ENCODE results near the gene MED16. TPM values are rescaled to one million over a fixed set of nuclear protein-coding genes. Genes with fewer than 3 reads are reported as not detected.

Gene MED16
- total and polyA plus RNA-seq, 8 donors = 23.0 to 147 (median 35.5) TPM

DNA sequence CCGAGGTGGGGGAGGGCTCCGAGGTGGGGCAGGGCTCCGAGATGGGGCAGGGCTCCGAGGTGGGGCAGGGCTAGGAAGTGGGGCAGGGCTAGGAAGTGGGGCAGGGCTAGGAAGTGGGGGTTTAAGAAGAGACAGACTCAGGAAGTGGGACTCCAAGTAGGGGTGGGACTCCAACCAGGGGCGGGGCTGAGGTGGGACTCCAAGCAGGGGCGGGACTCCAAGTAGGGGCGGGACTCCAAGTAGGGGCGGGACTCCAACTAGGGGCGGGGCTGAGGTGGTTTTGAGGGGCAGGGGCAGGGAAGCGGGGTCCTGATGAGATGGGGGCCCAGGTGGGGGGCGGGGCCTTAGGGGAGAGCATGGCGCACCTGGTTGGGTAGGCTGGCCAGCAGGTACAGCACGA is 19.9 kb downstream of the MED16 start:
- peaks cover 0 to 29% (median 4%) of the 10 kb centered on the region in 3 donors for H3K36me3 ChIP-seq
- H3K27me3 ChIP-seq = no peaks in the 10 kb centered on the region
- no peak for DNase-seq
- intact Hi-C loops (cut with DNase I) = no loop called here
- H3K27ac ChIP-seq = no peak overlapping the region
- no peaks in the 10 kb centered on the region for H3K4me1 ChIP-seq
- no peak for FAIRE-seq
- no peak overlapping the region for H3K4me3 ChIP-seq
- TF ChIP-seq, protein P1, sequence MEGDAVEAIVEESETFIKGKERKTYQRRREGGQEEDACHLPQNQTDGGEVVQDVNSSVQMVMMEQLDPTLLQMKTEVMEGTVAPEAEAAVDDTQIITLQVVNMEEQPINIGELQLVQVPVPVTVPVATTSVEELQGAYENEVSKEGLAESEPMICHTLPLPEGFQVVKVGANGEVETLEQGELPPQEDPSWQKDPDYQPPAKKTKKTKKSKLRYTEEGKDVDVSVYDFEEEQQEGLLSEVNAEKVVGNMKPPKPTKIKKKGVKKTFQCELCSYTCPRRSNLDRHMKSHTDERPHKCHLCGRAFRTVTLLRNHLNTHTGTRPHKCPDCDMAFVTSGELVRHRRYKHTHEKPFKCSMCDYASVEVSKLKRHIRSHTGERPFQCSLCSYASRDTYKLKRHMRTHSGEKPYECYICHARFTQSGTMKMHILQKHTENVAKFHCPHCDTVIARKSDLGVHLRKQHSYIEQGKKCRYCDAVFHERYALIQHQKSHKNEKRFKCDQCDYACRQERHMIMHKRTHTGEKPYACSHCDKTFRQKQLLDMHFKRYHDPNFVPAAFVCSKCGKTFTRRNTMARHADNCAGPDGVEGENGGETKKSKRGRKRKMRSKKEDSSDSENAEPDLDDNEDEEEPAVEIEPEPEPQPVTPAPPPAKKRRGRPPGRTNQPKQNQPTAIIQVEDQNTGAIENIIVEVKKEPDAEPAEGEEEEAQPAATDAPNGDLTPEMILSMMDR (IDR thresholded peaks at IDR 0.05) = no peak
- no peaks in the 10 kb centered on the region for H3K9me3 ChIP-seq
- 81 to 100% methylated on average over 4 to 13 of the region's 13 CpGs for WGBS, 2 donors
- ATAC-seq = no peak

DNA sequence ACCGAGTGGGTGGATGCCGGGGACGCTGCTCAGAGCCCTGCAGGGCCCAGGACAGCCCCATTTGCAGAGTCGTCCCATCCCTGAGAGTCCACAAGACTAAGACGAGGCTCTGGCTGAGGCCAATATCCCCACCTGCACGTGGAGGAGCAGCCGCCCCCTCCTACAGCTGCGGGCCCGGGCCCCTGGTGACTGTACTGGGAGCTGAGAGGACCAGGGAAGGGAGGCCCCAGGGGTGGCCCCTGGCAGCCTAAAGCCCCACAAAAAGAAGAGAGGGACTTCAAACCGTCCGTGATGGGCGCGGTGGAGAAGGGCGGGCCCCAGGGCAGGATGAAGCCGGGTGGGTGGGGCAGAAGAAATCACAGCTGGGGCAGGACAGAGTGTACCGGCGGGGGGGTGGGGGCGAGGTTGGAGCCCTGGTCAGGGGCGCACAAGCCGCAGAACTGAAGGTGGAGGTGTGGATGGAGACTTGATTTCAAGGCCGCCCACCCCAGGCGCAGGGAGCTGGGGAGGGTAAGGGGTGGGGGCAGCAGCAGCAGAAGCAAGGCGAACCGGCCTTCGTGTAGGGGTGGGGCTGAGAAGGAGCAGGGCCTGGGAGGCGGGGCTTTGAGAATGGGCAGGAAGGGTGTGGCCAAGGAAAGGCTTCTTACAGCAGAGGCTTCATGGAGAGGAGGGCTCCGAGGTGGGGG is 20.6 kb downstream of the MED16 start:
- FAIRE-seq (no peak), DNase-seq (peak in 2 of 6 donors; percentile 58 to 83), ATAC-seq (peak in 1 of 4 donors; percentile 43)
- no peaks in the 10 kb centered on the region for H3K4me1 ChIP-seq
- intact Hi-C loops (cut with DNase I) = no loop called here
- no peaks in the 10 kb centered on the region for H3K27me3 ChIP-seq
- H3K36me3 ChIP-seq = peaks cover 0 to 33% (median 4%) of the 10 kb centered on the region in 3 donors
- no peak overlapping the region for H3K4me3 ChIP-seq
- H3K9me3 ChIP-seq = no peaks in the 10 kb centered on the region
- no peak overlapping the region for H3K27ac ChIP-seq
- TF ChIP-seq, protein P1 (IDR thresholded peaks at IDR 0.05) = no peak
- 84 to 90% methylated on average over 27 of the region's 27 CpGs for WGBS, 2 donors

DNA sequence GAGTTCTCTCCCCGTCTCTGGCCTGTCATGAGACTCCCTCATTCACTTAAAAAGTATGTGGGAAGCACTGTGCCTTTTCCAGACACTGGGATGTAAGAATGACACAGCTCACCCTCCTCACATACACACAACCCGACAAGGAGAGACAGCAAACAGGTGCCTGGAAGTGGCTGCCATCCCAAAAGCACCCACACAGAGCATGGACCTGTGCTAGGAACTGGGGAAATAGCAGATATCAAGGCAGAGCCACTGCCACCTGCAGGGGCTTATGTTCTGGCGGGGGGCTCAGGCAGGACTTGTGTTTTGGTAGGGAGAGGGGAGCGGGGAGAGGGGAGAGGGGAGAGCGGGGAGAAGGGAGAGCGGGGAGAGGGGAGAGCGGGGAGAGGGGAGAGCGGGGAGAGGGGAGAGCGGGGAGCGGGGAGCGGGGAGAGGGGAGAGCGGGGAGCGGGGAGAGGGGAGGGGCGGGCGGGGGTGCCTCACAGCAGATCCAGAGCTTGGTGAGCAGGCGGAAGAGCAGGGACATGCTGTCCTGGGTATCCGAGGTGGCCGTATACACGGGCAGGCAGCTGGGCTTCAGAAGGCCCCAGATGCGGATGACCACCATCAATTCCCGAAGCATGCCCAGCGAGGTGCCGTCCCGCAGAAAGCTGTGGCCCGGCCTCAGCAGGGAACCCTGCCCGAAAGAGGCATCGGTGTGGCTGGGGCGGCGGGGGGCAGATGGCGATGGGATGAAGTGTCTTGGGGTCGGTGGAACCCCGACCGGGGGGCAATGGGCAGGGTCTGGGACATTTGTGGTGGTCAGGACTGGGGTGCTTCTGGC is 21.3 kb downstream of the MED16 start:
- 94 to 97% methylated on average over 20 to 21 of the region's 33 CpGs for WGBS, 2 donors
- Histone ChIP-seq H3K27ac (no peak overlapping the region), H3K9me3 (no peaks in the 10 kb centered on the region), H3K4me3 (no peak overlapping the region), H3K4me1 (no peaks in the 10 kb centered on the region), H3K36me3 (peaks cover 0 to 27% (median 4%) of the 10 kb centered on the region in 3 donors), H3K27me3 (no peaks in the 10 kb centered on the region)
- DNase-seq = peak in 2 of 6 donors; percentile 60 to 77
- FAIRE-seq = no peak
- intact Hi-C loops (cut with DNase I) = no loop called here
- TF ChIP-seq, protein P1 (IDR thresholded peaks at IDR 0.05) = no peak
- ATAC-seq = no peak

DNA sequence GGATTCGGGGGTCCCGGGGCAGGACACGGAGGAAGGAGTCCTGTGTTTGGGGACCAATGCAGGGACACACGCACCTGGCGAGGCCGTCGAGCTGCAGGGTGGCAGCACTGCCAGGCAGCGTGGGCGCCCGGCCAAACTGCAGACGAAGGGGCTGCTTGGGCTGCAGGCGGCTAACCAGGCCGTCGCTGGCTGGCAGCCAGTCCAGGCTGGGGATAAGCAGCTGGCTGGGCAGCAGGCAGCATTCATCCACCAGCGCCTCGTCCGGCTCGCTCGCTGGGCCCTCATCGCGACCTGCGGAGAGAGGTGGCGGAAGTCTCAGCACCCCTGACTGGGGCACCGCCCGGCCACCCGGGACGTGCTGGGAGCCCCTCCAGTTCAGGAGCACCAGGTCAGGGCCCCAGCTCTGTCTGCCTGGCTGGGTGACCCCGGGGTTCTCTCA is 22.0 kb downstream of the MED16 start:
- H3K9me3 ChIP-seq = no peaks in the 10 kb centered on the region
- intact Hi-C loops (cut with DNase I) = no loop called here
- TF ChIP-seq, protein P1 (IDR thresholded peaks at IDR 0.05) = no peak
- WGBS, 2 donors = 80 to 84% methylated on average over 22 to 28 of the region's 28 CpGs
- no peaks in the 10 kb centered on the region for H3K27me3 ChIP-seq
- no peak overlapping the region for H3K4me3 ChIP-seq
- H3K4me1 ChIP-seq = no peaks in the 10 kb centered on the region
- H3K27ac ChIP-seq = no peak overlapping the region
- DNase-seq (peak in 4 of 6 donors; percentile 43 to 89 (median 65)), FAIRE-seq (no peak), ATAC-seq (peak in 1 of 4 donors; percentile 29)
- peaks cover 0 to 26% (median 4%) of the 10 kb centered on the region in 3 donors for H3K36me3 ChIP-seq

All from pancreas (tissue), 10 donors.